H1 (cell line): Measurements from ENCODE around the gene CUTA. TPM values are rescaled to one million over a fixed set of nuclear protein-coding genes. Genes with fewer than 3 reads are reported as not detected.
A peak's percentile ranks its signal among the peaks of the same experiment; 100 is the strongest.

Experiments
- ATF3 ChIP-seq: IDR thresholded peaks from 2 replicates; pipeline ENCODE4 v1.6.1; 2011; ENCODE audit warnings: low read depth, mild to moderate bottlenecking, low read length; ENCODE audit not compliant: insufficient read depth
- CEBPB ChIP-seq: IDR thresholded peaks from 2 replicates; pipeline ENCODE4 v1.6.1; 2012; ENCODE audit warnings: low read depth, low read length
- CHD1 ChIP-seq: IDR thresholded peaks from 2 replicates; pipeline ENCODE4 v1.6.1; 2012; ENCODE audit warnings: low read depth, low read length, improper control_type of control experiment
- E2F6 ChIP-seq: IDR thresholded peaks from 2 replicates; pipeline ENCODE4 v1.6.1; 2012; ENCODE audit warnings: inconsistent platforms
- EZH2 ChIP-seq: fragments of 200-600 bp; sonication (generic); IDR thresholded peaks from 2 replicates; pipeline ENCODE4 v1.7.1; 2012; ENCODE audit warnings: low read depth, mild to moderate bottlenecking, moderate library complexity, low read length, inconsistent platforms; ENCODE audit not compliant: severe bottlenecking
- HDAC6 ChIP-seq: IDR thresholded peaks from one replicate; pipeline ENCODE4 v1.7.1; 2012; ENCODE audit warnings: low read depth, mild to moderate bottlenecking, inconsistent platforms, low read length, moderate library complexity
- KDM5A ChIP-seq: fragments of 200-600 bp; IDR thresholded peaks from 2 replicates; pipeline ENCODE4 v1.7.1; 2012; ENCODE audit warnings: mild to moderate bottlenecking, low read length, inconsistent platforms, mixed read lengths
- RBBP5 ChIP-seq: IDR thresholded peaks from 2 replicates; pipeline ENCODE4 v1.7.1; 2012; ENCODE audit warnings: low read depth, mild to moderate bottlenecking, inconsistent platforms, low read length, moderate library complexity, borderline replicate concordance
- RXRA ChIP-seq: IDR thresholded peaks from 2 replicates; pipeline ENCODE4 v1.6.1; 2011; ENCODE audit warnings: low read depth, mild to moderate bottlenecking, low read length, moderate library complexity; ENCODE audit not compliant: insufficient read depth
- SAP30 ChIP-seq: fragments of 300-600 bp; sonication (generic); IDR thresholded peaks from 2 replicates; pipeline ENCODE4 v1.7.1; 2012; ENCODE audit warnings: low read length, moderate library complexity, mild to moderate bottlenecking, inconsistent platforms; ENCODE audit not compliant: insufficient read depth, insufficient replicate concordance
- USF2 ChIP-seq: IDR thresholded peaks from 2 replicates; pipeline ENCODE4 v1.6.1; 2011; ENCODE audit warnings: low read length, improper control_type of control experiment
- polyA plus RNA-seq, 7 experiments: library from polyadenylated mRNA; depleted of rRNA in 3 of 7; stranded (reverse) in 5 of 7; unstranded in 2 of 7; fragments of >200 nt in 5 of 7; fragments of 200-250 nt in 2 of 7; gene quantifications; 1 replicate in 5 of 7; 2 replicates in 1 of 7; 4 replicates in 1 of 7; pipeline versions ENCODE4 v1.2.1 to v1.2.3, GENCODE V29; 2011 to 2013; ENCODE audit warnings: missing spikeins in 2 of 7, mixed read lengths in 2 of 7
- total RNA-seq: library from RNA; stranded (reverse); fragmentation: NEBNext Ultra II Directional; extraction: Animal tissue kit (Norgen Biotek cat#: 25700); gene quantifications from 2 replicates; pipeline ENCODE4 v1.2.1, GENCODE V29; 2021

CUTA gene
- total and polyA plus RNA-seq, 2 of the 8 experiments (the other 6 are each of a cell fraction or from before 2014, with no cell fraction given) = 297 to 460 TPM

- TF ChIP-seq CHD1 (no peak), SAP30 (peak; percentile 9), RBBP5 (no peak), E2F6 (no peak; the same call in 1 of the 2 replicates), HDAC6 (no peak), ATF3 (no peak), USF2 (no peak), KDM5A (peak; percentile 51), CEBPB (no peak), RXRA (no peak), EZH2 (no peak)
Observed at GRCh38 chr6:33417128-33417902, 592 bp downstream of the CUTA start (continued).
